Fibroblast of skin of abdomen (primary cell): ENCODE measurements around the gene DLK1.

Experiments used
- DNase-seq: peaks from one replicate; pipeline ENCODE4 v3.0.0-alpha.2; 2013

The DLK1 gene

DNA sequence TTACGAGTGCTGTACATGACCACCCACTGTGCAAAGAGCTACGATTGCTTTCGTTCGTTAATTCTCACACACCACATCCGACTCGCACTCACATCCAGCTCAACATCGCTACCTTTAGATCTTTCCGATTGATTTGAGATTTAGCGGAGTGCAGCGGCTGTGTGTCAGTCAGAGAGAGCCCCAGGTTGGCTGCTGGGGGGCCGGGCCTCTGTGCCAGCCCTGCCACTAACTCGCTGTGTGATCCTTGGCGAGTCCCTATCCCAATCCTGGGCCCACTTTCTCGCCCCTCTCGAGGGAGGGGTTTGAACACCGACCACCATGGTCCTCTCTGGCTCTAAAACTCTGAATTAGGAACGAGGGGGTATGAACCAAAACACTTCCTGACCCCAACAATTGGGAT, 8.6 kb downstream of the DLK1 start:
- DNase-seq = no peak

DNA sequence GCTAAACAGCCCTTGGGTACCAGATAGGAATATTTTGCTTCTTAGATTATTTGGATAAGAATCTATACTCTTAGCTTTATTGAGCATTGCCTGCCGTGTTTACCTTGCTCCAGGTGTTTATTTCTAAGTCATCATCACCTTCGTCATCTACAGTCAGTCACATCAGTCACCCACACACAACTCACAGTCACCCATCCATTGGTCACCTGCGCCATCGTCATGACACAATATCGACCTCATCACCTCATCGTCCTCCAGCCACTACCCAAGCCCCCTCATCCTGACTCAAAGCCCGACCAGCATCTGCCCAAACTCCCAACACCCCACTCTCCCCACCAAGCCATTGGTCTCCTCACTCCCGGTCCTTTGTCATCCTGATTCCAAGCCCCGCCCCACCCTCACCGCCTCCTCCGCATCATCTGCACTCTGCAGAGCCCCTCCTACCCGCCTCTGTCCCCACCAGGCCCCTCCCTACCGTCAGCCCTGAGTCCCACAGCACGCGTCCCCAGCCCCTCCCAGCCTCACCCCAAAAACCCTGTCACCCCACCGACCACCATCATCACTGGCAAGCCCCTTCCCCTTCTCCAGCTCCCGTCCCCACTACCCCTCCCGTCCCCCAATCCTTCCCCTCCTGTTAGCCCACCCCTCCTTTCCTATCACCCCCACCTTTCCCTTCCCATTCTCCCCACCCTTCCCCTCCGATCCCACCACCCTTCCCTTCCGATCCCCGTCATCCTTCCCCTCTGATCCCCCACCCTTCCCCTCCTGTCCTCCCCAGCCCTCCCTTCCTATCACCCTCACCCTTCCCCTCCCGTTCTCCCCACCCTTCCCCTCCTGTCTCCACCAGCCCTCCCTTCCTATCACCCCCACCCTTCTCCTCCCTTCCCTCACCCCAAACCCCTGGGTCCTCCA, 9.8 kb downstream of the DLK1 start:
- DNase-seq = no peak

GRCh38 chr14:100737526-100737925, 10.8 kb downstream of the DLK1 start:
- DNase-seq = no peak

- DNase-seq = no peak
These were observed 11.6 kb downstream of the DLK1 start for GRCh38 chr14:100738269-100738691.

- DNase-seq = no peak
These were observed 12.0 kb downstream of the DLK1 start for GRCh38 chr14:100738704-100739131.

DNA sequence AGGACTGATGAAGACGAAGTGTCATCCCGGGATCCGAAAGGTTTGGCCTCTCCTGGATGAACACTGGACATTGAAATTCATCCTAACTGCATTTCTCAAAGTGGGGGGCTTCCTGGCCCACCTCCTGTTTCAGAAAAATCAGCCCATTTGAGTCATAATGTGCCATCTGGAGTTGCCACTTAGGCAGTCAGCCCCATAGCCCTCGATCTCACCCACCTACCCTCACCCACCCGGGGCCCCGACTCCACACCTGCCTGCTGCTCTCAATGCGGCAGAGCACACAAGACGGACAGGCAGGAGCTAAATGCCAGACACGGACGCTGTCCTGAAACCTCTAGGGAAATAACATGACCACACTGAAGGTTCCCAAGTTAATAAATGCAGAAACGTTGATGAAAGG, 12.6 kb downstream of the DLK1 start:
- DNase-seq = no peak

- DNase-seq = no peak
These were observed 13.6 kb downstream of the DLK1 start for GRCh38 chr14:100740196-100740825.

DNA sequence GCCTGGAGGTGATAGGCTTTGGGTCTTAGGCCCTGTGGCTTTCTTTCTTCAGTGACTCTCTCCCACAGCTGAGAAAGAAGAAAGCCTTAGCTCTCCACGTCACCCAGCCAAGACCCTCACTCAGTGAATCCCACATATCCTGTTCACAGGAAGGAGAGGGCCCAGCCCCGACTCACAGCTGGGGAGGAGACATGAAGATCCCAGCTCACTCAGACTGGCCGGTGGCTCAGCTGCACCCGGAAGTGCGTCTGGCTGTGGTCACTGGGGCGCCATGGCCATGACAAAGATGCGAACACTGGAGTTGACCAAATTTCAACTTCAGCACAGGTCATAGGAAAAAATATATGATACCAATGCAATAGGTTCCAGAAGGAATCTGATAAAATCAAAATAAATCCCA, 14.2 kb downstream of the DLK1 start:
- DNase-seq = no peak

GRCh38 chr14:100741966-100742365, 15.3 kb downstream of the DLK1 start:
- DNase-seq = no peak

GRCh38 chr14:100746326-100746725, 19.6 kb downstream of the DLK1 start:
- no peak for DNase-seq

GRCh38 chr14:100747021-100747586, 20.4 kb downstream of the DLK1 start:
- DNase-seq = peak; percentile 96

GRCh38 chr14:100747736-100748135, 21.0 kb downstream of the DLK1 start:
- DNase-seq = no peak

GRCh38 chr14:100748403-100748802, 21.7 kb downstream of the DLK1 start:
- no peak for DNase-seq

- DNase-seq = no peak
These were observed 22.3 kb downstream of the DLK1 start for GRCh38 chr14:100748944-100749343.

DNA sequence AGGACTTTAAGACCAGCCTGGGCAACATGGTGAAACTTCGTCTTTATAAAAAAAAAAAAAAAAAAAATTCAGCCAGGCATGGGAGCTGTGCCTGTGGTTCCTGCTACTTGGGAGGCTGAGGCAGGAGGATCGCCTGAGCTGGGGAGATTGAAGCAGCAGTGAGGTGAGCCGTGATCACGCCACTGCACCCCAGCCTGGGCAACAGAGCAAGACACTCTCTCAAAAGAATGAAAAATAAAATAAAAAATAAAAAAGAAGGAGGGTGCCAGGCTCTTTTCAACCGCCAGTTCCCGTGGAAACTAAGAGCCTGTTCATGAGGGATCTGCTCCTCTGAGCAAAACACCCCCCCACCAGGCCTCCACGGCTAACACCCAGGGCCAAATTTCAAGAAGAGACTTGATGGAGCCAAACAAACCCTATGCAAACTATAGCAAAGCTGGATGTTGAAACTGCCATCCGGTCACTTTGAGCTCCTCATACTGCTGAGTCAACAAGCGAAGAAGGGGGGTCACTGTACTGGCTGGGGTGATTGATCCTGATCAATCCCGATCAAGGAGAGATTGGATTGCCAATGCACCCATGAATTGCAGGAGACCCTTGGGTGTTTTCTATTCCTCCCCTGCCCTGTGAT, 23.4 kb downstream of the DLK1 start:
- DNase-seq = no peak

- DNase-seq = no peak
These were observed 24.3 kb downstream of the DLK1 start for GRCh38 chr14:100750762-100751699.

DNA sequence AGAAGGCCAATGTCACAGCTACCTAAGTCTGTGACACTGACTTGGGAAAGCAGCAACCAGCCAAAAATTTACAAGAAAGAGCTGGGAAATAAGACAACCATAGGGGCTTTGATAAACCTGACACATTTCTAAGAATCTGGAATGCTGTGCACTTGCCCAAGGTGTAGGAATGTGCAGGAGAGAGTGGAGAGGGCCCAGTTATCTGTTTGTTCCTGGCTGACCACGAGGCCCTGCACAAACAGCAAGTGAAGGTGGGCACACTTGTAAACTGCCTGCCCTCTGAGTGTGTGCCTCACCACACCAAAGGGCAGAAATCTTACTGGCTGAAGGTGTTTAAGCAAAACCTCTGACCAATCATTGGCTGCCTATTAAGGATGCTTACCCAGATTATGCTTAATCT, 27.3 kb downstream of the DLK1 start:
- DNase-seq = no peak

- peak; percentile 34 for DNase-seq
These were observed 29.0 kb downstream of the DLK1 start for GRCh38 chr14:100755649-100756048.

DNA sequence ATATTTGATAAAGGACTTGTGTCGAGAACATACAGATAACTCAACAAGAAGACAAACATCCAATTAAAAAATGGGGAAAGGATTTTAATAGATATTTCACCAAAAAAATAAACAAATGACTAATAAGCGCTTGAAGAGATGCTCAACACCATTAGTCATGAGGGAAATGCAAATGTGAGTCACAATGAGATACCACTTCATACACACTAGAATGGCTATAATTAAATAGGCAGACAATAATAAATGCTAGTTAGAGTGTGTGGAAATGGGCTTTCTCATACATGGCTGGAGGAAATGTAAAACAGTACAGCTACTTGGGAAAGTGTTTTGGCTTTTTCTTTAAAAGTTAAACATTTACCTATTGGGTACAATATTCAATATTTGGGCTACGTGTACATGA, 34.8 kb downstream of the DLK1 start:
- peak; percentile 85 for DNase-seq

GRCh38 chr14:100762089-100762515, 35.4 kb downstream of the DLK1 start:
- peak; percentile 71 for DNase-seq

DNA sequence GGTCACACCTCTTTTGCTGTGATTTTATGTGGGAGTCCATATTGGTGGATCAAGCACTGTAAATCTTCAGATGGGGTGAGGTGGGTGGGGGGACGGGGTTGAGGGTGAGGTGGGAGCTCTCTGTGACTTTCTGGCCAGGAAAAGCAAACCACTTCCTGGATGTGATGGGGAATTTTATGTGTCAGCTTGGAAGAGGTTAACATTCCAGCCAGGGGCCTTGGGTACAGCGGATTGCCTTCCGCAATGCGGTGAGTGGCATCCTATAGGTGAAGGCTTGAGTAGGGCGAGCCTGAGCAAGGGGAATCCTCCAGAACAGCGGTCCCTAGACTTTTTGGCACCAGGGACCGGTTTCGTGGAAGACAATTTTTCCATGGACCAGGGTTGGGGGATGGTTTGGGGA, 36.2 kb downstream of the DLK1 start:
- no peak for DNase-seq
